Thyroid gland (tissue), 4 donors: Measurements from ENCODE around the gene DOC2A. TPM values are rescaled to one million over a fixed set of nuclear protein-coding genes. Genes with fewer than 3 reads are reported as not detected.

Source experiments
- DNase-seq, 2 donors: peaks; one replicate each; pipeline ENCODE4 v3.0.0-alpha.2; 2019
- H3K27ac ChIP-seq, 3 donors: fragments of 200-600 bp; sonication (generic); 1 replicate in 2 of 3; 2 replicates in 1 of 3; pipeline ENCODE4 v1.5.1; 2016 to 2019; ENCODE audit warnings: mild to moderate bottlenecking in 1 of 3, moderate library complexity in 1 of 3
- H3K27me3 ChIP-seq: fragments of 200-600 bp; sonication (generic); one replicate; pipeline ENCODE4 v1.5.1; 2019
- H3K36me3 ChIP-seq, 2 donors: fragments of 200-600 bp; sonication (generic); one replicate each; pipeline ENCODE4 v1.5.1; 2016 to 2019
- H3K4me1 ChIP-seq, 2 donors: fragments of 200-600 bp; sonication (generic); one replicate each; pipeline ENCODE4 v1.5.1; 2017 to 2019
- H3K4me3 ChIP-seq, 3 donors: fragments of 200-600 bp; sonication (generic); replicated peaks in 1 of 3; 1 replicate in 2 of 3; 2 replicates in 1 of 3; pipeline ENCODE4 v1.5.1; 2016; ENCODE audit warnings: mild to moderate bottlenecking in 1 of 3
- H3K9me3 ChIP-seq: fragments of 200-600 bp; sonication (generic); one replicate; pipeline ENCODE4 v1.5.1; 2017
- CTCF ChIP-seq, 6 experiments: fragments of 200-600 bp in 3 of 6; fragments of 450-650 bp in 3 of 6; sonication (generic) in 3 of 6; IDR thresholded peaks; one replicate each; pipeline ENCODE4 v1.5.1; 2016 to 2019; ENCODE audit warnings: antibody characterized with exemption in 6 of 6, mild to moderate bottlenecking in 2 of 6, inconsistent platforms in 1 of 6, moderate library complexity in 1 of 6
- POLR2A ChIP-seq, 2 donors: fragments of 450-650 bp; IDR thresholded peaks; one replicate each; pipeline ENCODE4 v1.6.1; 2017; ENCODE audit warnings: antibody characterized with exemption in 2 of 2, mild to moderate bottlenecking in 2 of 2, moderate library complexity in 1 of 2
- whole genome bisulfite sequencing, 2 donors: methylation state at CpG; one replicate each; pipeline ENCODE4 v1.1.5; 2017; 5-methylcytosine and 5-hydroxymethylcytosine counted together
- intact Hi-C: fragments of 100-400 bp; cut with DNase I; formaldehyde crosslinking; loops from one replicate; pipeline ENCODE4 v1.15.1; 2023
- total RNA-seq, 4 donors: library from RNA; depleted of rRNA; stranded (reverse); fragments of >200 nt; gene quantifications; one replicate each; pipeline ENCODE4 v1.2.3, GENCODE V29; 2016

DOC2A gene
- total RNA-seq, 4 donors from 2014 or later: 0.22 to 1.2 (median 0.94) TPM; not detected in 1

GRCh38 chr16:30032083-30032819 lies 21.4 kb upstream of the DOC2A start:
- Histone ChIP-seq H3K27me3 (peaks cover 15% of the 10 kb centered on the region), H3K36me3 (no peaks in the 10 kb centered on the region), H3K4me1 (peaks cover 0 to 5% of the 10 kb centered on the region in 2 donors), H3K4me3 (no peak overlapping the region), H3K9me3 (no peaks in the 10 kb centered on the region), H3K27ac (no peak overlapping the region)
- peak; percentile 29 to 79 (median 62) for TF ChIP-seq CTCF (IDR thresholded peaks at IDR 0.05)
- no peak for TF ChIP-seq POLR2A (IDR thresholded peaks at IDR 0.05)
- DNase-seq: peak; percentile 56 to 57
- 22% methylated on average over 12 of the region's 12 CpGs for WGBS, 2 donors
- intact Hi-C loops: no loop called here

GRCh38 chr16:30031477-30031918 lies 20.7 kb upstream of the DOC2A start:
- TF ChIP-seq POLR2A (IDR thresholded peaks at IDR 0.05): no peak
- no peak for TF ChIP-seq CTCF (IDR thresholded peaks at IDR 0.05)
- H3K4me1 ChIP-seq: peaks cover 0 to 5% of the 10 kb centered on the region in 2 donors

GRCh38 chr16:30030841-30031413 lies 20.1 kb upstream of the DOC2A start, which contains the start of gene TLCD3B:
TSS of gene TLCD3B (minus strand) at chr16:30031271. CDS start at chr16:30030527, 744 bp downstream.
- intact Hi-C loops: no loop called here
- peaks cover 15% of the 10 kb centered on the region for H3K27me3 ChIP-seq

More at GRCh38 chr16:30031477-30031918, 20.7 kb upstream of the DOC2A start:
- Histone ChIP-seq H3K36me3 (no peaks in the 10 kb centered on the region), H3K9me3 (no peaks in the 10 kb centered on the region), H3K27ac (no peak overlapping the region), H3K4me3 (no peak overlapping the region), H3K27me3 (peaks cover 15% of the 10 kb centered on the region)
- DNase-seq: no peak
- intact Hi-C loops: no loop called here
- 14 to 24% methylated on average over 7 of the region's 11 CpGs for WGBS, 2 donors

GRCh38 chr16:30030011-30030685 lies 19.3 kb upstream of the DOC2A start:
- Histone ChIP-seq H3K4me1 (peaks cover 0 to 5% of the 10 kb centered on the region in 2 donors), H3K9me3 (no peaks in the 10 kb centered on the region), H3K36me3 (no peaks in the 10 kb centered on the region), H3K4me3 (no peak overlapping the region), H3K27me3 (peaks cover 15% of the 10 kb centered on the region), H3K27ac (no peak overlapping the region)
- TF ChIP-seq POLR2A (IDR thresholded peaks at IDR 0.05): no peak
- no peak for TF ChIP-seq CTCF (IDR thresholded peaks at IDR 0.05)
- intact Hi-C loops: no loop called here
- 20 to 21% methylated on average over 23 of the region's 23 CpGs for WGBS, 2 donors
- no peak for DNase-seq

More at GRCh38 chr16:30030841-30031413, 20.1 kb upstream of the DOC2A start, which contains the start of gene TLCD3B:
- Histone ChIP-seq H3K4me1 (peaks cover 0 to 5% of the 10 kb centered on the region in 2 donors), H3K36me3 (no peaks in the 10 kb centered on the region), H3K4me3 (no peak within 1 kb of the TSS), H3K9me3 (no peaks in the 10 kb centered on the region), H3K27ac (no peak within 1 kb of the TSS)
- DNase-seq: no peak
- TF ChIP-seq POLR2A (IDR thresholded peaks at IDR 0.05) (no peak), CTCF (IDR thresholded peaks at IDR 0.05) (no peak)
- WGBS, 2 donors: 2% methylated on average over 21 to 27 of the region's 27 CpGs
